DND-41 (cell line): ENCODE results near the gene IGFBP5.

Experiments used
- ATAC-seq: fragments of 200-7000 bp; cut with Tn5 transposase; 3 replicates; pipeline ENCODE4 v1.9.1; 2021; ENCODE audit warnings: low read depth; ENCODE audit not compliant: insufficient read depth
- DNase-seq: peaks from one replicate; pipeline ENCODE4 v3.0.0-alpha.2; 2020
- H2AFZ ChIP-seq: 2 replicates; pipeline ENCODE4 v1.6.0; 2012; ENCODE audit warnings: low read depth, low read length
- H3K27ac ChIP-seq: 2 replicates; pipeline ENCODE4 v1.5.1; 2012; ENCODE audit warnings: low read length, inconsistent platforms
- H3K27me3 ChIP-seq: fragments of 200-600 bp; sonication (generic); 2 replicates; pipeline ENCODE4 v1.6.0; 2012; ENCODE audit warnings: low read length, mild to moderate bottlenecking, inconsistent platforms; ENCODE audit not compliant: insufficient read depth, poor library complexity
- H3K36me3 ChIP-seq: 2 replicates; pipeline ENCODE4 v1.5.1; 2012; ENCODE audit warnings: low read length, inconsistent platforms; ENCODE audit not compliant: insufficient read depth
- H3K4me1 ChIP-seq: 2 replicates; pipeline ENCODE4 v1.5.1; 2012; ENCODE audit warnings: mild to moderate bottlenecking, low read length; ENCODE audit not compliant: insufficient read depth
- H3K4me2 ChIP-seq: 2 replicates; pipeline ENCODE4 v1.6.0; 2012; ENCODE audit warnings: mild to moderate bottlenecking, moderate library complexity, low read length, inconsistent platforms; ENCODE audit not compliant: insufficient read depth
- H3K4me3 ChIP-seq, 2 experiments: fragments of 200-600 bp in 1 of 2; shearing (Covaris generic) in 1 of 2; 2 replicates each; pipeline ENCODE4 v1.5.1; 2012 to 2016; ENCODE audit warnings: inconsistent platforms in 2 of 2, low read length in 2 of 2, mild to moderate bottlenecking in 2 of 2, low read depth in 1 of 2, moderate library complexity in 1 of 2
- H3K79me2 ChIP-seq: 2 replicates; pipeline ENCODE4 v1.6.0; 2012; ENCODE audit warnings: low read length, inconsistent platforms; ENCODE audit not compliant: insufficient read depth
- H3K9ac ChIP-seq: 2 replicates; pipeline ENCODE4 v1.6.0; 2012; ENCODE audit warnings: low read depth, mild to moderate bottlenecking, inconsistent platforms, low read length, moderate library complexity
- H3K9me3 ChIP-seq: 2 replicates; pipeline ENCODE4 v1.5.1; 2012; ENCODE audit warnings: low read length, moderate library complexity, mild to moderate bottlenecking, inconsistent platforms; ENCODE audit not compliant: insufficient read depth, severe bottlenecking
- H4K20me1 ChIP-seq: 2 replicates; pipeline ENCODE4 v1.6.0; 2012; ENCODE audit warnings: low read length; ENCODE audit not compliant: insufficient read depth
- EZH2 ChIP-seq: IDR thresholded peaks from 3 replicates; pipeline ENCODE4 v1.6.1; 2012; ENCODE audit warnings: borderline replicate concordance, low read depth, mild to moderate bottlenecking, moderate library complexity, low read length, inconsistent platforms; ENCODE audit not compliant: severe bottlenecking
- TF ChIP-seq, protein P1 (sequence below): IDR thresholded peaks from 2 replicates; pipeline ENCODE4 v1.5.1; 2012; ENCODE audit warnings: borderline replicate concordance, low read length, moderate library complexity, mild to moderate bottlenecking; ENCODE audit not compliant: poor library complexity, severe bottlenecking; ENCODE audit errors: extremely low read depth

The IGFBP5 gene

GRCh38 chr2:216663106-216663505 lies 32.2 kb downstream of the IGFBP5 start:
- H3K27ac ChIP-seq: peak overlapping the region; percentile 1; the same call in 1 of the 2 replicates
- no peak for DNase-seq
- H3K4me2 ChIP-seq: no peak overlapping the region
- no peak overlapping the region for H3K4me3 ChIP-seq
- no peak overlapping the region for H3K9ac ChIP-seq
- no peak for ATAC-seq
- no peak overlapping the region for H2AFZ ChIP-seq
- no peaks in the 10 kb centered on the region for H3K9me3 ChIP-seq
- peaks cover 41% of the 10 kb centered on the region for H3K79me2 ChIP-seq
- no peaks in the 10 kb centered on the region for H3K4me1 ChIP-seq
- no peaks in the 10 kb centered on the region for H3K27me3 ChIP-seq
- H3K36me3 ChIP-seq: peaks cover 81% of the 10 kb centered on the region
- H4K20me1 ChIP-seq: peaks cover 77% of the 10 kb centered on the region
- TF ChIP-seq, protein P1, sequence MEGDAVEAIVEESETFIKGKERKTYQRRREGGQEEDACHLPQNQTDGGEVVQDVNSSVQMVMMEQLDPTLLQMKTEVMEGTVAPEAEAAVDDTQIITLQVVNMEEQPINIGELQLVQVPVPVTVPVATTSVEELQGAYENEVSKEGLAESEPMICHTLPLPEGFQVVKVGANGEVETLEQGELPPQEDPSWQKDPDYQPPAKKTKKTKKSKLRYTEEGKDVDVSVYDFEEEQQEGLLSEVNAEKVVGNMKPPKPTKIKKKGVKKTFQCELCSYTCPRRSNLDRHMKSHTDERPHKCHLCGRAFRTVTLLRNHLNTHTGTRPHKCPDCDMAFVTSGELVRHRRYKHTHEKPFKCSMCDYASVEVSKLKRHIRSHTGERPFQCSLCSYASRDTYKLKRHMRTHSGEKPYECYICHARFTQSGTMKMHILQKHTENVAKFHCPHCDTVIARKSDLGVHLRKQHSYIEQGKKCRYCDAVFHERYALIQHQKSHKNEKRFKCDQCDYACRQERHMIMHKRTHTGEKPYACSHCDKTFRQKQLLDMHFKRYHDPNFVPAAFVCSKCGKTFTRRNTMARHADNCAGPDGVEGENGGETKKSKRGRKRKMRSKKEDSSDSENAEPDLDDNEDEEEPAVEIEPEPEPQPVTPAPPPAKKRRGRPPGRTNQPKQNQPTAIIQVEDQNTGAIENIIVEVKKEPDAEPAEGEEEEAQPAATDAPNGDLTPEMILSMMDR: no peak
- no peak for TF ChIP-seq EZH2

DNA sequence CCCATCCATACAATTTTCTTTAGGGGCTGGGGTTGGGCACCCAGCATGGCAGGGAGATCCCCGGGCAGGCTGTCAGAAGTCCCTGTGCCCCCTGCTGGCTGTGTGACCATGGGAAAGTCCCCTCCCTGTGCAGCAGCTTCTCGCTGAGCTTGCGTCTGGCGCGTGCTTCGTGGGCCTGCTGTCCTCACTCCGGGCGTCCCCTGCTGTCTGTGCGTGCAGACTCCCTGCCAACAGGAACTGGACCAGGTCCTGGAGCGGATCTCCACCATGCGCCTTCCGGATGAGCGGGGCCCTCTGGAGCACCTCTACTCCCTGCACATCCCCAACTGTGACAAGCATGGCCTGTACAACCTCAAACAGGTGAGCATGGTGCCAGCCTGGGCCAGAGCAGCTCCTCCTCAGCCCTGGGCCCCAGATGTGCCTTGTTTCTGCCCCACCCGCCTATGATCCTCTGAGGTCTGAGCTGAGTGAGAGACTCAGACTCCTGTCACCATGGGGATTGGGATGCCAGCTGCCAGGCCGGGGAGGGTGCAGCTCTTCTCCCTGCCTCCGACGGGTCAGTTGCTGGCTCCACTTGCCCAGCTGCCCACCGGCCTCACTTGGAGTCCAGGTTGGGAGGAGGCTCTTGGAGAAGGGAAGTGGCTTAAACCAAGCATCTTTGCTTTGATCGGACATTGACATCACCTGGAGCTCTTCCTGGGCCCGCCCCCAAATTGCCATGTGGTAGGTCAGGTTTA lies 33.5 kb downstream of the IGFBP5 start:
- peaks cover 2% of the 10 kb centered on the region; the same call in 1 of the 2 replicates for H3K4me1 ChIP-seq
- peaks cover 94% of the 10 kb centered on the region for H3K36me3 ChIP-seq
- no peak for TF ChIP-seq EZH2
- TF ChIP-seq, protein P1: peak; percentile 50
- no peak overlapping the region for H3K4me3 ChIP-seq
- H2AFZ ChIP-seq: no peak overlapping the region
- no peak for ATAC-seq
- H3K4me2 ChIP-seq: no peak overlapping the region
- DNase-seq: peak; percentile 38
- no peak overlapping the region for H3K9ac ChIP-seq
- peaks cover 54% of the 10 kb centered on the region for H3K79me2 ChIP-seq
- no peaks in the 10 kb centered on the region for H3K27me3 ChIP-seq
- H3K9me3 ChIP-seq: no peaks in the 10 kb centered on the region
- no peak overlapping the region for H3K27ac ChIP-seq
- peaks cover 90% of the 10 kb centered on the region for H4K20me1 ChIP-seq

GRCh38 chr2:216661051-216661450 lies 34.3 kb downstream of the IGFBP5 start:
- no peak overlapping the region for H3K9ac ChIP-seq
- H3K27ac ChIP-seq: no peak overlapping the region
- no peaks in the 10 kb centered on the region for H3K27me3 ChIP-seq
- no peak for TF ChIP-seq EZH2
- TF ChIP-seq, protein P1: no peak
- peaks cover 97% of the 10 kb centered on the region for H3K36me3 ChIP-seq
- H3K4me2 ChIP-seq: no peak overlapping the region
- H3K4me1 ChIP-seq: peaks cover 6% of the 10 kb centered on the region
- H3K4me3 ChIP-seq: no peak overlapping the region
- H3K9me3 ChIP-seq: no peaks in the 10 kb centered on the region
- H2AFZ ChIP-seq: no peak overlapping the region
- ATAC-seq: no peak
- peaks cover 62% of the 10 kb centered on the region for H3K79me2 ChIP-seq
- peaks cover 92% of the 10 kb centered on the region for H4K20me1 ChIP-seq
- no peak for DNase-seq
